OCI-LY1 (cell line): ENCODE results near the gene KRTAP10-7.

Source experiments
- EZH2 ChIP-seq: fragments of 200-600 bp; sonication (generic), shearing (Covaris generic); IDR thresholded peaks from 2 replicates; pipeline ENCODE4 v1.8.0; 2017; ENCODE audit warnings: borderline replicate concordance, mixed run types, mild to moderate bottlenecking, antibody characterized with exemption, low read length, moderate library complexity, mixed read lengths
- TF ChIP-seq, protein P1 (sequence below): fragments of 200-600 bp; sonication (generic), shearing (Covaris generic); IDR thresholded peaks from 2 replicates; pipeline ENCODE4 v1.5.1; 2017; ENCODE audit warnings: mild to moderate bottlenecking, antibody characterized with exemption, low read length, moderate library complexity, mixed read lengths

DNA sequence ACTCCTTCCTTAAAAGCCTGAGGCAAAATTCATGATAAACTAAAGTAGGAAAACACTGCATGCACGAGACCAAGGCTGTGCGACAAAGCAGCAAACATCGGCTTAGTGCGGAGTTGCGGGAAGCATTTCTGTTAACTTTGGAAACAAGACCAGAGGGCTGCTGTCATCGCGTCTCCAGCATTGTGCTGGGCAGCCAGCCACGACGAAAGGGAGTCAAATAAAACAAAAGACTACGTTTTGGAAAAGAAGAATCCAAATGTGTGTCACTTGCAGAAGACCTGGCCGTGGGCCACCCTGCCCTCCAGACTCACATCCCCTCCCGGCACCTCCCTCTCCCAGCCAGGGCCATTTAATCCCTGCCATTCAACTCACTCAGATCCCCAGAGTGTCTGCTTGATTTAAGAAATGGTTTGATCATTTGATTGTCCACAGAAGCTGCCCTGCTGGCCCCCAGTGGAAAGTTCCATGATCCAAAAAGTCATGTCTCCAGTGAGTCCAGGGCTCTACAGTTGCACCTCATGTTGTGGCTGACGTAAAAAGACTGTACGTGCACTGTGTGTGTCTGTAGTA is 43.4 kb downstream of the KRTAP10-7 start:
- TF ChIP-seq EZH2: no peak
- TF ChIP-seq, protein P1, sequence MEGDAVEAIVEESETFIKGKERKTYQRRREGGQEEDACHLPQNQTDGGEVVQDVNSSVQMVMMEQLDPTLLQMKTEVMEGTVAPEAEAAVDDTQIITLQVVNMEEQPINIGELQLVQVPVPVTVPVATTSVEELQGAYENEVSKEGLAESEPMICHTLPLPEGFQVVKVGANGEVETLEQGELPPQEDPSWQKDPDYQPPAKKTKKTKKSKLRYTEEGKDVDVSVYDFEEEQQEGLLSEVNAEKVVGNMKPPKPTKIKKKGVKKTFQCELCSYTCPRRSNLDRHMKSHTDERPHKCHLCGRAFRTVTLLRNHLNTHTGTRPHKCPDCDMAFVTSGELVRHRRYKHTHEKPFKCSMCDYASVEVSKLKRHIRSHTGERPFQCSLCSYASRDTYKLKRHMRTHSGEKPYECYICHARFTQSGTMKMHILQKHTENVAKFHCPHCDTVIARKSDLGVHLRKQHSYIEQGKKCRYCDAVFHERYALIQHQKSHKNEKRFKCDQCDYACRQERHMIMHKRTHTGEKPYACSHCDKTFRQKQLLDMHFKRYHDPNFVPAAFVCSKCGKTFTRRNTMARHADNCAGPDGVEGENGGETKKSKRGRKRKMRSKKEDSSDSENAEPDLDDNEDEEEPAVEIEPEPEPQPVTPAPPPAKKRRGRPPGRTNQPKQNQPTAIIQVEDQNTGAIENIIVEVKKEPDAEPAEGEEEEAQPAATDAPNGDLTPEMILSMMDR: no peak
